ENCODE measurements around the gene AP2A2.

Gene AP2A2

DNA sequence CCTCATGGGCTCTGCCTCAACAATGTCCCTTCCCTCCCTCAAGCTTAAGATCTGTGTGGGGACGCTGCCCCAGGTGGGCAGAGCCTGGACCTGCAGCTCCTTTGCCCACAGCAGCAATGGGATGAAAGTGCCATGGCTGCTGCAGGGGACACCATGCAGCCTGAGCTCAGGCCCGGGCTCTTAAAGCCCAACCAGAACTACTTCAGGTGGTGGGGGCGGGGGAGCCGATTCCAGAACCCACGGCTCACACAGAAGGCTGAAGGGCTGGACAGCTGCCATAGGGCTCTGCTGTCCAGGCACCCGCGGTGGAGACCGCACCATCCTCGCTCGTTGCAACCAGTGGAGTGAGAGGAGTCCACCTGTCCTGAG, 27.5 kb upstream of the AP2A2 start:
- no peak for FAIRE-seq
- no peak for DNase-seq (ENCODE audit: insufficient read length, low spot score)

DNA sequence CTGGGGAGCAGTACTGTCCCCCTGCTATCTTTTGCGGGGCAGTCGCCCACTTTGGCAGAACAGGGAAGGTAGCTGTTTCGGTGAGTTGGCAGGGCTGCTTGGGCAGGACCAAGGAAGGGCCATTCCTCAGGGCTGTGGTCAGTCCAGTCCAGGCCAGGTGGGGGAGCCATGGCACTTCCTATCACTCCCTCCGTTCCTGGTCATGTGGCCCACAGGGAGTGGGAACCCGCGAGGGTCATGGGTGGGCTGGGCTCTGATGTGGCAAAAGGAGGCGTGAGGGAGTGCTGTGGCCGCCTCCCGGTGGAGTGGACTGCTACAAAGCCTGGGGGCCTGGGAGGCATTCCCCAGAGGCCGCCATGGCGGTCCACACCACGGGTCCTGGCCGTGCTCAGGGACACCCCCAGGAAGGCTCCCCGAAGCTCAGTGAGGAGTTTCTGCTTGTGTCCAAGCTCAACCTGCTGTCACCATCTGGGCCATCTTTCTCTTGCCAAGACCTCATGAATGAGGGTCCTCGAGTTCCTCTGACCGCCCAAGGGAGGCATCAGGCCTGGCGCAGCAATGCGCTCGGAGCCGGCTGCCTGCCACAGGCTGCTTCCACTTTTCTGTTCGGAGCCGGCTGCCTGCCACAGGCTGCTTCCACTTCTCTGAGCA, 27.0 kb upstream of the AP2A2 start:
- FAIRE-seq (no peak), DNase-seq (ENCODE audit: insufficient read length, low spot score) (no peak)

DNA sequence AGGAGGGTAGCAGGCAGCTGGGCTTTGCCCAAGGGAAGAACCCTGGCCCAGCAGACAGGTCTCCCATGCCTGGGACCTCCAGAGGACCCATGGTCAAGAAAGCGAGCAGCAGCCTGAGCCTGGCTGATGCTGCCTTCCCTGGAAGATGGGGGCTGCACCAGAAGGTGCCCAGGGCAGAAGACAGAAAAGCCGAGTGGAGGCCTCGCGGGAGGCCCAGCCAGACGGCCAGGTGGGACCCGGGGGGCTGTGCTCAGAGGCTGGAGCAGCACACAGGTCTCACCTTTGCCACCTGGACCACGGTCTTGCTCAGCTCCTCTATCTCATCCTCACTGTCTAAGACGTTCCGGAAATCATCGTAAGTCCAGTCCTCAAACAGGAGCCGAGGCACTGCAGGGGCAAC, 25.9 kb upstream of the AP2A2 start:
- DNase-seq (ENCODE audit: insufficient read length, low spot score) (no peak), FAIRE-seq (no peak)

DNA sequence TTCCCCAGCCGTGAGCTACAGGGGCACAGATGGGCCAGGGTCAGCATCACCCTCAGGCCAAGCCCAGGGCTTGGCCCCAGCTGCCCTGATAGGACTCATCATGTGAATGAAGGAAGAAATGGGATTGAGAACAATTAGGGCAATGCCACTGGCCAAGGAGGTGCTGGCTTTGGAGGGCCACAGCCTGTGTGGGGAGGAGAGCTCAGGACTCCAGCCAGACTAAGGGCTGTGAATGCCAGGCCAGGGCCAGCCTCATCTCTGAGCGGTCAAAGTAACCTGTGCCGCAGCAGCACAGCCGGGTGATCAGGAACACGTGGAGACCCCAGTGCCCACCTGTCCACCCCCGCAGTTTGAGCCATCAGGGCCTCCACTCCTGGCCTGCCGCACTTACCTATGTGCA, 25.1 kb upstream of the AP2A2 start:
- no peak for FAIRE-seq
- DNase-seq (ENCODE audit: insufficient read length, low spot score) = no peak

DNA sequence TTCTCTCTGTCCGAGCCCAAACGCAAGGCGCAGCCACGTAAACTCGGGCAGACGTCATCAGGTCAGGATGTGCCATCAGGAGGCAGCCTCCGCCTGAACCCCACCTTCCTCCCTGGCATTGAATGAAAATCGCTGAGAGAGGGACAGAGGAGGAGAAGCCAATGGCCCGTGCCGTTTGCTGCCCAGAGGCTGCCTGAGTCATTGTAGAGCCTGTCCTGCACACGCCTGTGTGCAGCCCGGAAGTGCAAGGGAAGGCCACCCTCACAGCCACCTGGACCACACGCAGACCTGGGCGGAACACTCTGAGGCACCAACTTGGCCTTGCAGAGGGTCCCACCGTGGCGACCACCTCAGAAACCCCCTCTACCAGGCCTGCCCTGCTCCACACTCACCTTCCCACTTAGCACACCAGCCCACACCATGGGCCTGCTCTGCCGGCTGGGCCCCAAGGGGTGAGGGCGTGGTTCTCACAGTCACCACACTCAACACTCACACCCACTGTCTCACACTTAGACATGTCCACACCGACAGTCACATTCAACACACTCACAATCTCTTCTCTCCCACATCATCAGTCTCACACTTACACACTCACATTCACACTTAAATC, 24.1 kb upstream of the AP2A2 start:
- DNase-seq (ENCODE audit: insufficient read length, low spot score) = no peak
- no peak for FAIRE-seq

DNA sequence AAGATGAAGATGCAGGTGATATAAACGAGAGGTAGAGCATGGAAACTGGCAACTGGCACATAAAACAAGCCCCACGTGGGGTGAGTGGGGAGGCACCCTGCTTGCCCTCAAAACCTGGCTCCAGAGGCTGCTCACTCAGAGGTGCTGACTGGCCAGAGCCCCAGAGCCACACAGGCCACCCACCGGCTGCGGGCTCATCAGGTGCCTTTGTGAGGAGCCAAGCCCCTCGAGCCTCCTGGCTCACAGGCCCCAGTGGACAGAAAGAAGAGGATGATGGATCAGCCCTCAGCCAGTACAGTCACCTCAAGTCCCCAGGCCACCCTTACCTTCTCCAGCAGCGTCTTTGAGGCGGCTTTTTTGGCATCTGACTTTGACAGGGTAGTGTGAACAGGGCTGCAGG, 21.3 kb upstream of the AP2A2 start:
- no peak for DNase-seq (ENCODE audit: insufficient read length, low spot score)

DNA sequence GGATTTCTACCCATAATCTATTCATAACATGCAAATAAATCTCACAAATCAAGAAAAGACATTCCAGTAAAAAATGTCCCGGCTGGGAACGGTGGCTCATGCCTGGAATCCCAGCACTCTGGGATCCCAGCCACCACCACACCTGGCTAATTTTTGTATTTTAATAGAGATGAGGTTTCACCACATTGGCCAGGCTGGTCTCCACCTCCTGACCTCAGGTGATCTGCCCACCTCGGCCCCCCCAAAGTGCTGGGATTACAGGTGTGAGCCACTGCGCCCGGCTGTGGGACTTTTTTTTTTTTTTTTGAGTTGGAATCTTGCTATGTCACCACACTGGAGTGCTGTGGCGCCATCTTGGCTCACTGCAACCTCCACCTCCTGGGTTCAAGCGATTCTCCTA, 19.7 kb upstream of the AP2A2 start:
- DNase-seq (ENCODE audit: insufficient read length, low spot score) (no peak), FAIRE-seq (no peak)

More for the DNA sequence above, 21.3 kb upstream of the AP2A2 start:
- no peak for FAIRE-seq

DNA sequence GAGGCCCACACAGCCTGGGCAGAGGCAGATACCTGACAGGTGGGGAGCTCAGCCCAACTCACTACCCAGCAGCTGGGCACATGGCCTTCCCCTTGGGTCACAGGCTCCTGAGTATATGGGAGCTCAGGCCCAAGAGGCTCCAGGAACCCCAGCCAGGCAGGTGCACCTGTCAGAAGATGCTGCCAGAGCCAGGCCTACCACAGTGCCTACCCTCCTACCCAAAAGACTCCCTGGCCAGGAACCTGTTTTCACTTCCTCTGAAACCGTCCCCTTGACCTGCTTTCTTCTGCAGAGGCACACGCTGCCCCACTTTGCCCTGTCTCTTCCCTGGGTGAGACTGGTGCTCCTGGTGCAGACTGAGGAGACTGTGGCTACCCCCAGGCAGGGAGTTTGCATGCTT, 18.0 kb upstream of the AP2A2 start:
- FAIRE-seq (no peak), DNase-seq (ENCODE audit: insufficient read length, low spot score) (no peak)

DNA sequence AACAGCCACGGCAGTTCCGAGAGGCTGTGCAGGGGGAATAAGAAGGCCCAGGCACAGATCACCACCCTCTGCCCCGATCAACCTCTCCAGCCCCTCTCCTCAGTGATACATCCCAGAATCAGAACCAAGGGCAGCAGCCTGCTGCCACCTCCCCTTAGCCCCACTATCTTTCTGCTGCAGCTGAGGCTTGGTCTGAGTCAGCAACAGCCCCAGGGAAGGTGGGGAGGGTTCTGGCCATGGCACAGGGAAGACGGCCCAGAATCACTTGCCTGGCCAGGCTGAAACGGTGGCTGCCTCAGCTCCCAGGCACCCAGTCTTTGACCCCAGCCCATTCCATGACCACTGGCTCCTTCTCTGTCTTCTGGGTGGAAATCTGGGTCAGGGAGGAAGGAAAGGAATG, 17.4 kb upstream of the AP2A2 start:
- no peak for DNase-seq (ENCODE audit: insufficient read length, low spot score)
- no peak for FAIRE-seq

DNA sequence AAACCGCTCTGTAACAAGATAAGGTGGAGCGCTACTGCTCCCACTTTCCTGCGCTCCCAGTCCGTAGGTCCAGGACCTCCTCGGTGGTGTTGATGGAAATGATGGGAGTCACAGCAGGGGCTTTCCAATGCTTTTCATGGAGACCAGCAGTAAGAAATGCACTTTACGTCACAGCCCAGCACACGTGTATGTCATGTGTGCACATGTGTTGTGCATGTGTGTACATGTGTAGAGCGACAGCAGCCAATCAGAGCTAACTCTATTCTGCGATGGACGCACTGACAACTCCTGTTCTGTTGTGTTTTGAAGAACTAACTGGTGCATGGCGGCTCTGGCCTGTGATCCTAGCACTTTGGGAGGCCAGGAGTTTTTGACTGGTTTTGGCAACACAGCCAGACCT, 16.3 kb upstream of the AP2A2 start:
- FAIRE-seq = no peak
- DNase-seq (ENCODE audit: insufficient read length, low spot score) = no peak

DNA sequence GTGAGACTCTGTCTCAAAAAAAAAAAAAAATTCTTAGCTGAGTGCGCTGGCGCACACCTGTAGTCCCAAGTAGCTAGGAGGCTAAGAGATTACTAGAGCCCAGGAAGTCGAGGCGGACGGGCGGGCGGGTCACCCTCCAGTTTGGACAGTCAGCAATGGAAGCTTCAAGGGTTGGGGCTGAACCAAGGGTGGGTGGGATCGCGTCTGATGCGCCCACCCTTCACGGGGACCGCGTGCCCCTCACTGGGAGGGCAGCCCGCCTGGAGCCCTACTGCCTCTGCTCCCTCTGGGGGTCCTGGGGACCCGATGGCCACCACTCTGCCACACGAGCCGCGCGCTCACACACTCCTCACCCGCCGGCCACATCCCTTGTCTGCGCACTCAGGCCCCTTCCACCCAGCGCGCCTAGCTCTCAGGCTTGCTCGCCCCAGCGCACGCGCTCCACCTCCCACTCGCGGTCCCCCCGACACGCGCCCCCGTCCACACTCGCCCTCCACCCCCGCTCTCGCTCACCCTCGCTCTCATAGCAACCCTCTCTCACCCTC, 15.6 kb upstream of the AP2A2 start:
- FAIRE-seq (no peak), DNase-seq (ENCODE audit: insufficient read length, low spot score) (no peak)

DNA sequence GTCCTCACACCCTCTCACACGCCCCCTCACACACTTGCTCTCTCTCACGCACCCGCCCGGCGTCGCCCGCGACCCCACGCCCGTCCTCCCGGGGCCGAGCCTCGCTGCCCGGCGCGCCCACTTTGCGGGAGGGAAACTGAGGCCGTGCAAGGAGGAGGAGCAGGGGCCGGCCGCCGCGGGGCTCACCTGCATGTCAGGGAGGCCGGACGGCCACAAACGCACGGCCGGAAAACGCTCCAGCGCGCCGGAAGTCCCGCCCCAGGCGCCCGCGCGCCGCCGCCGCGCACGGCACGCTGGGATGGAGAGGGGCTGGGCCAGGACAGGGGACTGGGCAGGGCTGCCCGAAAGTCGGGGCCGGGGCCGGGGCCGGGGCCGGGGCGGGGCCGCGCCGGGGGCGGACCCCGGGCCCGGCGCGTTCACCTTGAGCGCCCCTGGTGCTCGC, 15.1 kb upstream of the AP2A2 start, which contains the start of gene CHID1:
TSS of gene CHID1 (minus strand) at position 222 of the 442 bp plus-strand sequence. CDS start 5,994 bp downstream, outside the sequence.
- FAIRE-seq = peak; percentile 31

DNA sequence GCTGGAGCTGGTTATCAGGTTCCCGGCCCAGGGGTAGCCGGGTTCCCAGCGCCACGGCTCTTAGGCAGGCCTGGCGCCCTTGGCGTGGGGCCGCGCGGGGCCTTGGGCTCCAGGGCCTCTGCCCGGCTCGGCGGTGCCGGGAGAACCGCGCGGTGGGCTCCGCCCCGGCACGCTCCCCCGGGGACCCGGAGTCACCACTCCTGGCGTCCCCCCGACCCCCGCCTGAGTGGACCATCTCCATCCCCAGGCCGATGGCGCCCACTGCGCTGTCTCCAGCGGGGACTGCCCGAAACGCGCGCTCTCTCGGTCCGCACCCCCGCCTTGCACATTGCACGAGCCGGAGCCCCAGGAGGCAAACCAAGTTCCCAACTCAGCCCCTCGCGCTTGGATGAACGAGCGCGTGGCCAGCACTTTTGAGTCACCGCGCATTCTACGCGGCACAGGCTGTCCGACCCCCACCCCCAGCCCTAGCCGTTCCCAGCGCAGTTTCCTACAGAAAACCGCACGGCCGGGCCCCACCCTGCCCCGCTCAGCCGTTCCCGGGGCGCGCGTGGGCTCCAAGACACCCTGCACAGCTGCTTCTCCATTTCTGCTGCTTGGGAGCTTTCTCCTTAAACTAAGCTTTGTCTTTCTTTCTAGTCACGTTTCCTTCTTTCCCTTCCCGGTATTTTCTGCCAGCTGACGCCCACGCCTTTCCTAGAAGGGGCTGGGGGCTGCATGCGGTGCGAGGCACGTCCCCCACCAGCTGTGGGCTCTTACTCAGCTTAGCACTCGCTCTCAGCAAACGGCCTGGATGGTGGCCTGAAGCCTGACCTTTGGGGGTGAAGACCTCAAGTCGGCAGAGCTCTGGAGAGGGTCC, 14.4 kb upstream of the AP2A2 start:
- FAIRE-seq (no peak), DNase-seq (ENCODE audit: insufficient read length, low spot score) (peak; percentile 53)

More for the DNA sequence above, 15.1 kb upstream of the AP2A2 start, which contains the start of gene CHID1:
- peak; percentile 99 for DNase-seq (ENCODE audit: insufficient read length, low spot score)

DNA sequence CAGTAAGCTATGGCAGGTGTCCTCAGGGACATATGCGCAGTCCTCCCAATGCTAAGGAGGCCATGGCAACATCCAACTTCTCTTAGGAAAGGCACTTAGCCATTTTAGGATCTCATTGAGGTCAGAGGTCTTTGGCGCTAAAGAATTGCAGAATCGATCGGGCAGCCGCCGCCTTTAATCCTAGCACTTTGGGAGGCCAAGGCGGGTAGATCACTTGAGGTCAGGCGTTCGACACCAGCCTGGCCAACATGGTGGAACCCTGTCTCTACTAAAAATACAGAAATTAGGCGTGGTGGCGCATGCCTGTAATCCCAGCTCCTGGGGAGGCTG, 13.8 kb upstream of the AP2A2 start:
- FAIRE-seq (no peak), DNase-seq (ENCODE audit: insufficient read length, low spot score) (no peak)

DNA sequence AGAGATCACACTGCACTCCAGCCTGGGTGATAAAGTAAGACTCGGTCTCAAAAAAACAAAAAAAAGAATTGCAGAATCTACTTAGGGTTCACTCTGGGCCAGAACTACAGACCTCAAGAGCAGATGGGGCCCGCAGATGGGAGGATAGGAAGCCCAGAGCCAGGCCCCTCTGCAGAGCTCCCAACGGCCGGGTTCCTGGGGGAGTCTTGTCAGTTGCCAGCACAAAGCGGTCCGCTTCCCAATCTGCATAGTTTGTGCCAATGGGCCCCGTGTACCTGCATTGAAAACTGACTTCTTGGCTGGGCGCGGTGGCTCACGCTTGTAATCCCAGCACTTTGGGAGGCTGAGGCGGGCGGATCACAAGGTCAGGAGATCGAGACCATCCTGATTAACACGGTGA, 13.4 kb upstream of the AP2A2 start:
- DNase-seq (ENCODE audit: insufficient read length, low spot score) = no peak
- FAIRE-seq = no peak

DNA sequence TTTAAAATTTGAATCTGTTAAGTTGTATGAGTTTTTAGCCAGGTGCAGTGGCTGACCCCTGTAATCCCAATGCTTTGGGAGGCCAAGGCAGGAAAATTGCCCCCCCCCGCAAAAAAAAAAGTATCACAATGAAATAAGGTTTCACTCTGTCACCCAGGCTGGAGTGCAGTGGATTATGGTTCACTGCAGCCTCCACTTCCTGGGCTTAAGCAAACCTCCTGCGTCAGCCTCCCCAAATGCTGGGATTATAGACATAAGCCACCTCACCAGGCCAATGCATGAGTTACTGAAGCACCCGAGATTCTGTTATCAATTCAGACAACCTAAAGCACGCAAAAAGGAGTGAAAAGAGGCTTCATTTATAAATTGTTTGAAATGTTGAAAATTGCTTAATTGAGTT, 12.6 kb upstream of the AP2A2 start:
- no peak for FAIRE-seq
- DNase-seq (ENCODE audit: insufficient read length, low spot score) = no peak

DNA sequence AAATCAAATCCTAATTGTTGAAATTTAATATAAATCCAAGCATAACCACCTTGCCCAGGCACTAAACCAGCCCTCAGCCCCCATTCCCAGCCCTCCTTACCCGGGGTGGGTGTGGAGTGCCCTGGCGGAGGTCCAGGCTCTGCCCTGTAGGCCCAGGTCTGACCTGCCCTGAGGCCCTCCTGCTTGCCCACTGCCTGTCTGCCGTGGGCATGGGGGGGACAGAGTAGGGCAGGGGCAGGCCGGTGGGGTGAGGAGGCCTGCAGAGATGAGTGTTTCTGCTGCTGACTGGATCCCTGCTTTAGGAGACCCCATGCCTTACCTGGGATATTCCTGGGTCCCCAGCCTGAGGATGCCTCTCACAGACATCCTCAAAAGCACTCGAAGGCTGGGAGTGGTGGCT, 11.5 kb upstream of the AP2A2 start:
- no peak for DNase-seq (ENCODE audit: insufficient read length, low spot score)
- FAIRE-seq = no peak

DNA sequence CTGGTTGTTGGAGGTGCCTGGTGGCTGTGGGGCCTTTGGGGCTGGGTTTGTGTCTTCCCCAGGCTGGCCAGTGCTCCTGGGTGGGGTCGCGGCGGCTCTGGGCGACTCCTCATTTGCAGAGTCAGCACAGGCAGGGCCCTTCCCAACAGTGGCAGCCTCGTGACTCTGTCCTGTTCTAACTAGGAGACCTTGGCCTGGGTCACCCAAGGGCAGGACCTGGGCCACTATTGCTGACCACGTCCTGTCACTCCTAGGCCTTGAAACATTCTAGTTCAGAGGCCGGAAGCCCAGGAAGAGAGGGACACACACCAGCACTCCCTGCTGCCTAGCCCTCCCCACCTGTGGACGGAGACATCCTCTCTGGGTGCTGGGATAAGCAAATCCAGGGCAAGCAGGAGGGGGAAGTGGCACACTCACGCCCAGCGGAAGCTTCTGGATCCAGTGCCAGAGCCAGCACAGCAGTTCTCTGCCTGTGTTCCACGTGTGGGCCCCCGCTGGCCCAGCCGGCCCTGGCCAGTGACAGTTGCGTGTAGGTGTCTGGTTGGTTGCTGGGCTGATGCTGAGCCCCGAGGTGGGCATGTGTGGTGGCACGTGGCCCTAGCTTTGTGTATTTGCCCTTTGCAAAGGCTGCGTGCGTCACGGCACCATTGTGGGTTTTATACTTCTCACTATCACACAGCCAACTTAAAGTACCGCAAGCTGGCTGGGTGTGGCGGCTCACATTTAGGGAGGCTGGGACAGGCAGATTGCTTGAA, 10.7 kb upstream of the AP2A2 start:
- DNase-seq (ENCODE audit: insufficient read length, low spot score) = no peak
- no peak for FAIRE-seq

DNA sequence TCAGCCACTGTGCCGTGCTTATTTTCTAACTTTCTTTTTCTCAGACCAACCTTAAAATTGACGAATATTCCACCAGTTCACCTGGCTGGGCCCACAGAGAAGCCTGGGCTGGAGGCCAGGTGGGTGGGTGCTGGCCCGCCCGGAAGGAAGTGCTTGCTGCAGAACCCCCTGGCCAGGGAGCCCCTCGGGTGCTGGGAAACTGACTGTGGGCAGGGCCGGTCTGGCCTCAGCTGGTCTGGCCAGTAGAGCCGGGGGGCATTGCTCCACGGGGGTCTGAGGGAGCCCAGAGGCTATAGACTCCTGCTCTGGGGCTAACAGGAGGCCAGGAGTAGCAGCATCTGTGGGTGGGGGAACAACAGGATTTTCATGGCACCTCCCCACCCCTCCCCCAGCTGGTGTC, 8.2 kb upstream of the AP2A2 start:
- no peak for DNase-seq (ENCODE audit: insufficient read length, low spot score)
- FAIRE-seq = no peak

DNA sequence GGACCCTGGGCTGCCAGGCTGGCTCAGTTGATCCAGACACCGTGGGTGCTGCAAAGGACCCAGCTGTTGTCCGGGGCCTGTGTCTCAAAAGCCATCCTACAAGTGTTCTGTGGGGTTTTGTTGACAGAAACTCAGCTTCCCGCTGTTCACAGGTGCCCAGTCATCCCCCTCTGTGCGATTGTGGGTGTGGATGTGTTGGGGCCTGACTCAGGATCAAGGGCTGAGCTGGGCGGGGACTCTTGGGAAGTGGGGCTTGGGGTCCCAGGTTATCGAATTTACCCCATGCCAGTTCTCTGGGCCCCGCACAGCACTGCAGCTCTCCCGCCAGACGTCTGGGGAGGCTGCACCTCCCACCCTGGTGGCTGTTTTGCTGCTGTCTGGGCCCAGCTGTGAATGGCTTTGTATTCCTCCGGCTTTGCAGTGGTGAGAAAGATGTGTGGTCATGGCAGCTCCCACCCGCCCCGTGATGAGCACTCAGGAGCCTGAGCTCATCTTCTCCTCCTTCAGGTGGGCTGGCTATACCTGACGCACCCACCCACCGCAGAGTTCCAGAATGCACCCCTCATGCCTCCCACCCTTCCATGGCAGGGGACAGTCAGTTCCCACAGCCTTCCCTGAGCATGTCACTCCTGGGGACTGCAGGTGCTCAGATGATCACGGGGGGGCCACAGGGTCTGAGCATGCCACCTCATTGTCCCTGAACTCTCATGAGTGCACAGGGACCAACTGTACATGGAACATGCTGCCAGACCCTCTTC, 3.6 kb upstream of the AP2A2 start:
- no peak for FAIRE-seq
- DNase-seq (ENCODE audit: insufficient read length, low spot score) = no peak

All from GM19239 (cell line).